HL-60/S4 (cell line): ENCODE measurements around the gene ODC1.

ENCODE experiments used
- in situ Hi-C: fragments of 300-500 bp; cut with MboI; formaldehyde crosslinking; loops from 2 replicates; pipeline ENCODE4 v1.14.3; 2022; ENCODE audit warnings: low sequenced_read_pairs

Gene ODC1

GRCh38 chr2:10453905-10454298 is 5.8 kb upstream of the ODC1 start:
- in situ Hi-C loops = no loop called here

- in situ Hi-C loops = no loop called here
Measured at GRCh38 chr2:10452956-10453904, 5.1 kb upstream of the ODC1 start.

- in situ Hi-C loops = no loop called here
Measured at GRCh38 chr2:10452312-10452711, 4.2 kb upstream of the ODC1 start.

- in situ Hi-C loops = no loop called here
Measured at GRCh38 chr2:10451819-10452218, 3.7 kb upstream of the ODC1 start.

- in situ Hi-C loops = loop anchor here (25.0 kb wide), 1 partner anchor 663 kb away; no protein-coding TSS in a partner anchor
Measured at GRCh38 chr2:10449838-10450691, 1.9 kb upstream of the ODC1 start.

GRCh38 chr2:10449486-10449831 is 1.3 kb upstream of the ODC1 start:
- in situ Hi-C loops = loop anchor here (25.0 kb wide), 1 partner anchor 662 kb away; no protein-coding TSS in a partner anchor

- in situ Hi-C loops = loop anchor here (25.0 kb wide), 1 partner anchor 662 kb away; no protein-coding TSS in a partner anchor
Measured at GRCh38 chr2:10448576-10449485, 704 bp upstream of the ODC1 start.

GRCh38 chr2:10447300-10447894 is 730 bp downstream of the ODC1 start:
- in situ Hi-C loops = loop anchor here (25.0 kb wide), 1 partner anchor 660 kb away; no protein-coding TSS in a partner anchor

- in situ Hi-C loops = loop anchor here (25.0 kb wide), 1 partner anchor 659 kb away; no protein-coding TSS in a partner anchor
Measured at GRCh38 chr2:10446631-10447030, 1.5 kb downstream of the ODC1 start.

GRCh38 chr2:10444463-10444862 is 3.7 kb downstream of the ODC1 start:
- in situ Hi-C loops = loop anchor here (25.0 kb wide), 1 partner anchor 657 kb away; no protein-coding TSS in a partner anchor

- in situ Hi-C loops = loop anchor here (25.0 kb wide), 1 partner anchor 655 kb away; no protein-coding TSS in a partner anchor
Measured at GRCh38 chr2:10442469-10443126, 5.5 kb downstream of the ODC1 start.

GRCh38 chr2:10441948-10442347 is 6.2 kb downstream of the ODC1 start:
- in situ Hi-C loops = loop anchor here (25.0 kb wide), 1 partner anchor 655 kb away; no protein-coding TSS in a partner anchor

GRCh38 chr2:10440736-10441135 is 7.4 kb downstream of the ODC1 start:
- in situ Hi-C loops = loop anchor here (25.0 kb wide), 1 partner anchor 653 kb away; no protein-coding TSS in a partner anchor

- in situ Hi-C loops = loop anchor here (25.0 kb wide), 1 partner anchor 653 kb away; no protein-coding TSS in a partner anchor
Measured at GRCh38 chr2:10439971-10440370, 8.2 kb downstream of the ODC1 start.

GRCh38 chr2:10439185-10439879 is 8.8 kb downstream of the ODC1 start:
- in situ Hi-C loops = loop anchor here (25.0 kb wide), 1 partner anchor 652 kb away; no protein-coding TSS in a partner anchor

- in situ Hi-C loops = loop anchor here (25.0 kb wide), 1 partner anchor 651 kb away; no protein-coding TSS in a partner anchor
Measured at GRCh38 chr2:10438688-10439087, 9.4 kb downstream of the ODC1 start.

- in situ Hi-C loops = loop anchor here (25.0 kb wide), 1 partner anchor 651 kb away; no protein-coding TSS in a partner anchor
Measured at GRCh38 chr2:10437806-10438205, 10.3 kb downstream of the ODC1 start.

- in situ Hi-C loops = loop anchor here (25.0 kb wide), 1 partner anchor 649 kb away; no protein-coding TSS in a partner anchor
Measured at GRCh38 chr2:10436583-10437110, 11.5 kb downstream of the ODC1 start.
